Loucy (cell line): Measurements from ENCODE around the gene TXNRD2.

ENCODE experiments used
- EZH2phosphoT487 ChIP-seq: fragments of 200-600 bp; IDR thresholded peaks from 2 replicates; pipeline ENCODE4 v1.6.1; 2018; ENCODE audit warnings: antibody characterized with exemption, mild to moderate bottlenecking, moderate library complexity, borderline replicate concordance
- TF ChIP-seq, protein P1 (sequence below): fragments of 200-600 bp; sonication (generic); conservative IDR thresholded peaks from 2 replicates; pipeline ENCODE4 v1.5.1; 2014; ENCODE audit warnings: mild to moderate bottlenecking, antibody characterized with exemption, low read length

DNA sequence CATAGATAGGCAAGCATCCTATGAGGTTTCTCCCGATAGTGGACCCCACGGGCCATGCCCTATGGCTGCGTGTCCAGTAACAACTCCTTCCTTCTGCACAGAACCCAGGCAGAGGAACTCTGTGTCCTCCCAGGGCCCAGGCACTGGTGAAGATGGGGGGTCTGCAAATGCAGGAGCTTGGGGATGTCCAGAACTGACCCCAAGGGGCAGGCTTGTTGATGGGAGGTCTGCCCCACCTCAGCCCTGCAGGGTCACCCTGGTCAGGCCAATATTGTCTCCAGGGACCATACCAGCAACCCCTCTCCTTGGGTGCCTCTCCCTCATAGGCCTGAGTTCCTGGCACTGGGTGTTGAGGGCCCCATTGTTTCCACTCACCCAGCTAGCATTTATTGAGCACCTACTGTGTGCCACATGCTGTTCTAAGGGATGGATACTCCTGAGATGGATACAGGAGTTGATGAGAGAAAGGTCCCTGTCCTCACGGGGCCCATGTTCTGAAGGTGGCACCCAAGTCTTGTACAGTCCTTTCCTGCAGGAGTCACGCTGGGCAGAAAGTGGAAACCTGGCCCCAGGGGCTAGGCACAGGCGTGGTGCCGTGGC lies 26.3 kb upstream of the TXNRD2 start:
- TF ChIP-seq, protein P1, sequence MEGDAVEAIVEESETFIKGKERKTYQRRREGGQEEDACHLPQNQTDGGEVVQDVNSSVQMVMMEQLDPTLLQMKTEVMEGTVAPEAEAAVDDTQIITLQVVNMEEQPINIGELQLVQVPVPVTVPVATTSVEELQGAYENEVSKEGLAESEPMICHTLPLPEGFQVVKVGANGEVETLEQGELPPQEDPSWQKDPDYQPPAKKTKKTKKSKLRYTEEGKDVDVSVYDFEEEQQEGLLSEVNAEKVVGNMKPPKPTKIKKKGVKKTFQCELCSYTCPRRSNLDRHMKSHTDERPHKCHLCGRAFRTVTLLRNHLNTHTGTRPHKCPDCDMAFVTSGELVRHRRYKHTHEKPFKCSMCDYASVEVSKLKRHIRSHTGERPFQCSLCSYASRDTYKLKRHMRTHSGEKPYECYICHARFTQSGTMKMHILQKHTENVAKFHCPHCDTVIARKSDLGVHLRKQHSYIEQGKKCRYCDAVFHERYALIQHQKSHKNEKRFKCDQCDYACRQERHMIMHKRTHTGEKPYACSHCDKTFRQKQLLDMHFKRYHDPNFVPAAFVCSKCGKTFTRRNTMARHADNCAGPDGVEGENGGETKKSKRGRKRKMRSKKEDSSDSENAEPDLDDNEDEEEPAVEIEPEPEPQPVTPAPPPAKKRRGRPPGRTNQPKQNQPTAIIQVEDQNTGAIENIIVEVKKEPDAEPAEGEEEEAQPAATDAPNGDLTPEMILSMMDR: no peak
- TF ChIP-seq EZH2phosphoT487: no peak
